HG02884 (cell line): ENCODE data around the gene KRTAP22-2.

ENCODE experiments used
- ATAC-seq: cut with Tn5 transposase; IDR thresholded peaks from one replicate; pipeline ENCODE4 v1.9.1; 2021; ENCODE audit warnings: mild to moderate bottlenecking, moderate library complexity; ENCODE audit not compliant: unreplicated experiment

Gene KRTAP22-2

GRCh38 chr21:30563630-30564029 lies 26.6 kb downstream of the KRTAP22-2 start:
- no peak for ATAC-seq

GRCh38 chr21:30563072-30563471 lies 27.1 kb downstream of the KRTAP22-2 start:
- ATAC-seq, result no peak

- no peak for ATAC-seq
Measured at GRCh38 chr21:30561957-30562356, 28.2 kb downstream of the KRTAP22-2 start.

GRCh38 chr21:30561264-30561895 lies 28.8 kb downstream of the KRTAP22-2 start, which contains the start of gene KRTAP19-7:
Gene KRTAP19-7 (minus strand): TSS chr21:30561314. CDS start chr21:30561289, 25 bp downstream.
- ATAC-seq, result no peak

- no peak for ATAC-seq
Measured at GRCh38 chr21:30555095-30555494, 35.1 kb downstream of the KRTAP22-2 start.

- ATAC-seq, result no peak
Measured at GRCh38 chr21:30552782-30553181, 37.4 kb downstream of the KRTAP22-2 start.

- ATAC-seq, result no peak
Measured at GRCh38 chr21:30541764-30542163, 48.4 kb downstream of the KRTAP22-2 start, which contains the start of gene KRTAP19-6. Gene KRTAP19-6 (minus strand): TSS chr21:30541864. CDS start chr21:30541833, 31 bp downstream.
